Skin of body (tissue), 2 donors: ENCODE measurements around the gene ADAD2. TPM values are rescaled to one million over a fixed set of nuclear protein-coding genes. Genes with fewer than 3 reads are reported as not detected.

Experiments
- DNase-seq: peaks from one replicate; lab custom pipeline; 2025; lab: John Stamatoyannopoulos, UW
- total RNA-seq: library from RNA; depleted of rRNA; stranded (reverse); fragments of >200 nt; gene quantifications from one replicate; pipeline ENCODE4 v1.2.3, GENCODE V29; 2014

Gene ADAD2
- total RNA-seq, 1 donor from 2014 or later: 0.39 TPM

DNA sequence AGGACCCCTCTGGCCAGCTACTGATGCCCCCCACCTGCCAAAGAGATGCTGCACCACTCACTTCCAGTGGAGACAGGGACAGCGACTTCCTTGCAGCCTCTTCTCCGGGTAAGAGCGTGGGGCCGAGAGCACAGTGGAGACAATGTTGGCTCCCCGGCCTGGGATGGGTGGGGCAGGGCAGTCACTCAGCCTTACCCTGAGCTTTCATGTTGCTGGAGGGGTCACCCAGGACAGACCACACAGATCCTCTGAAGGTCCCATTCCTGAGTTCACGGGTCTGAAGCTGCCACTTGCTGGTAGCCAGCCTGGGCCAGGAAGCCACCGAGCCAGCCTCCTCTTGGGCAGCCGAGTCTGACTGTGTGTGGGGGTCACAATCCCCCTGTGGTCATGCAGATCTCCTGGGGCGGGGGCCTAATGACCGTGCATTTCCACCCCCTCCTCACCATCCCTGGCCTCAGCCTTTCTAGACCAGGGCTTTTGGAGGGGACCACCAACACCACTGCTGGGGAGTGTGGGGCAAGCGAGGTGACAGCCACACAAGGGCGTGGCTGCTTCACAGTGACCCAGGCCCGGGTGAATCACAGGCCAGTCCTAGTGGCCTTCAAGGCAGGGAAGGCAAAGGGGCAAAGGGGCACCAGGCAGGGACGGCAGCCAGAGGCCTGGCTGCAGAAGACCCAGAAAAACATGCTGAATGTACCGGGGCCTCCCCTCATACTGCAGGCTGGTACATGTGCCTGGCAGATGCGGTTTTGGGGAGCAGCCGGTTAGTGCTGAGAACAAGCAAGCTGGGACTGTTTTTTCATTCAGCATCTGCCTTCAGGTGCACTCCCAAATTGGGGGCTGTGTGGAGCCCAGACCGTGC is 14.5 kb upstream of the ADAD2 start:
- DNase-seq: no peak

DNA sequence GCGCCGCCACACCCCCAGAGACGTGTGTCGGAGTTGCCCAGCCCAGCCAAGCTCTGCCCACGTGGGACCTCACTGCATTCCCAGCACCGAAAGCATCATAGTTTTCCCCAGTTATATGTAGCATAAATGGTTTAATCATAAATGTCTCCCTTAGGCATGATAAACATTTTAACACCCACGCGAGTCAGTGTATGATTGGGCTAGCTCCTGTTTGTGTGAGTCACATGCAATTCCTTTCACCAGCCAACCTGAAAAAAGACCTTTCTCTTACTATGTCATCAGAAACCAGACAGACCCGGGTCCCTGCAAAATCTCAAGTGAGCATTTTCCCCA is 13.2 kb upstream of the ADAD2 start:
- no peak for DNase-seq

DNA sequence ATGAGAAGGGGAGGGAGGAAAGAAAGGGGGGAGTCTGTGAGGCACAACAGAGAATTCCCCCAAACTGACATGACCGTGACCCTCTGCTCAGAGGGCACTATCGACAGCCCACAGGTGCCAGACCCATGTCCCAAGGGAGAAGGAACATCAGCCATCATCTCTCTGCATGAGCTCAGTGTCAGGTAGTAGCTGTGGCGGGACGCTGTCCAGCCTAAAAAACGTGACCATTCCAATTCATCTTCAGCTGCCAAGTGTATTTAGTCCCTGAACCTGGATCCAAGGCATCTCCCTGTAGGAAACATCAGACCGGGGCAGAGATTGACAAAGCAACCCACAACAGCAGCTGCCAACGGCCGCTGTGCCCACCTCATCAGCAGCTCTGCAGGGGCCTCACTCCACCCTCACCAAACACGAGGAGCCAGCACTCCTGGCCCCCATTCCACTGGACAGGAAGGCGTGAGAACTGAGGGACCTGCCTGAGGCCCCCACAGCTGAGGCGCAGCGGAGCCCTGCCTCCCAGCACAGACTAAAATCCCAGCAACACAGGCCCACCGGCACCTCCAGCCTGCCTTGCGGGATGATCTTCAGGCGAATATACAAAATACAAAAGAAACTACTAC is 12.7 kb upstream of the ADAD2 start:
- no peak for DNase-seq

DNA sequence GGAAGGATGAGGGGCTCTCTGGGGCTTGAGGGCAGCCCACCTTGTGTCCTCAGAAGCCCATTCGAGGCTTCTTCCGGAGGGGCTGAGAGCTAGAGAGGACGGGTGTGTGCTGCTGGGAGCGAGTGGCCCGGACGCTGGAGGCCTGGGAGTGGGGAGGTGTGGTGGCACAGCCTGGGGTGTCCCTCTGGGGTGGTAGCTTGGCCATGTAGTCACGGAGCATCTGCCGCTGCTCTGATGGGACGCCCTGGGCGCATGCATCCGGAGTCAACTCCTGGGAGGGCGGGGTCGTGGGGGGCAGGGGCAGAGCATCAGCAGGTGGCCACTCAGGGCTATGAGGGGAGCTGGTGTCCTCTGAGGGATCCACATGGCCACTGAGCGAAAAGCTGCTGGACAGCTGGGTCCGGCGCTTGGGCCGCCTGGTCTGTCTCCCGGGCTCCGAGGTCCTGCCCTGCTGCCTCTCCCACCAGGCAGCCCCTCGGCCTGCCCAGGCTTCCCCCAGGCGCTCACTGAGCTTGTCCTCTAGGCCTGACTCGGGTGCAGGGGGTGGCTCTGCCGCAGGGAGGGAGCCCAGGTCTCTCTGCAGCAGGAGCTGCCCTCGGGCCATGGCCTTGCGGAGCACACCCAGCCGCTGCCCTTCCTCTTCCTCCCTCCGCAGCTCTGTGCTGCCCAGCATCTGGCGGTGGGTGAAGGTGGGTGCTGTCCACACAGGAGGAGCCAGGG is 11.9 kb upstream of the ADAD2 start:
- no peak for DNase-seq

DNA sequence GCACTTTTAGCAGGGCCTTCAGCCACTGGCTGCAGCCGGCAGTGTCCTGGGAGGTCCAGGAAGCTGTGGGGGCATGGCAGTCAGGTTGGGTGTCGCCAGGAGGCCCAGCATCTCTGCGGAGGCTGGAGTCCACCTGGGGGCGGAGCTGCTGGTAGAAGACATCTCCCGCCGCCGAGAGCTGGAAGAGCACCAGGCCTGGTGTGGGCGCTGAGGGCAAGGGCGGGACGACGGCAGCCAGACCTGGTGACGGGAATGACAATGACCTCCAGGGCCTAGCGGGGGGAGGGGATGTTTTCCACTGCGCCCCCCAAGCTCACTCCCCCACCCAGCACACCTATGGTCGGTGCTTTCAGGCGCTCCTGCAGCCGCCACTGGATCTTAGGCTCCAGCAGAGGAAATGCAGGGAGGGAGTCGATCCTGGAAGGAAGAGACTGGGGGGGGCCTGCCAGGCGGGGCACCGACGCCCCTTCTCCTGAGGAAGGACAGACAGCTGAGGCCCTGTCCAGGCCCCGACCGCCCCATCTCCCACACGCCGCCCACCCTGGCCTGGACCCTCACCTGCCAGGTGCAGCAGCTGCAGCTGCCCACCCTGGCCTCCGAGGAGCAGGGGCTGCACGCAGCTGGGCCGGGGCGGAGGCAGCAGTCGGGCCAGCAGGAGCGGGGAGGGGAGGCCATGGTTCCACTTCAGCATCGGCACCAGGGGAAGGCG is 11.2 kb upstream of the ADAD2 start:
- DNase-seq: no peak

DNA sequence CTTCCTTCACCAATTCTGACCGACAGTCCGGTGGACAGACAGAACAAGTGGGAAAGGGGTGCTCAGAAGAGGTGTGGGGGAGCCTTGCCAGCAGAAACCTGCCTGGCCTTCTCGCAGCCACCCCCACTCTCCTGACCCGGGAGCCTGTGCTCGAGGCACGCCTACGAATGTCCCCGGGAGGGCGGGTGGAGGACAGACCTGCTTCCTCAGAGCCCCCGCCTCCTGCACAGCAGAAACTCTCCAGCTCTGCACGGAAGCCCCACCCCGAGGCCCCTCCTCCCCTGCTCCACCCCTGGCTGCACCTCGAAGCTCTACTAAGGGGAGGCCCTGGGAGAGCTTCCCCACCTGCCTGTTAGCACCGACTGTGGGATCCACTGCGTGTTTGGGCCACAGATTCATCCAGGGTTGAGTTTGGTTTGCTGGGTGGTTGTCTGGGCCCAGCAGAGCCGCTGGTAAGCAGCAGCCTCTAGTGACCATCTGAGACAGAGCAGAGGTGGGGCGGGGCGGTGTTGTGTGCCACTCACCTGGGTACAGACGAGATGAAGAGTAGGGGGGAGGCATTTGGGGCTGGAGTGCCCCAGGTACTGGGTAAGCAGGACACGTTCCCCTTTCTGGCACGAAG is 10.3 kb upstream of the ADAD2 start:
- no peak for DNase-seq

DNA sequence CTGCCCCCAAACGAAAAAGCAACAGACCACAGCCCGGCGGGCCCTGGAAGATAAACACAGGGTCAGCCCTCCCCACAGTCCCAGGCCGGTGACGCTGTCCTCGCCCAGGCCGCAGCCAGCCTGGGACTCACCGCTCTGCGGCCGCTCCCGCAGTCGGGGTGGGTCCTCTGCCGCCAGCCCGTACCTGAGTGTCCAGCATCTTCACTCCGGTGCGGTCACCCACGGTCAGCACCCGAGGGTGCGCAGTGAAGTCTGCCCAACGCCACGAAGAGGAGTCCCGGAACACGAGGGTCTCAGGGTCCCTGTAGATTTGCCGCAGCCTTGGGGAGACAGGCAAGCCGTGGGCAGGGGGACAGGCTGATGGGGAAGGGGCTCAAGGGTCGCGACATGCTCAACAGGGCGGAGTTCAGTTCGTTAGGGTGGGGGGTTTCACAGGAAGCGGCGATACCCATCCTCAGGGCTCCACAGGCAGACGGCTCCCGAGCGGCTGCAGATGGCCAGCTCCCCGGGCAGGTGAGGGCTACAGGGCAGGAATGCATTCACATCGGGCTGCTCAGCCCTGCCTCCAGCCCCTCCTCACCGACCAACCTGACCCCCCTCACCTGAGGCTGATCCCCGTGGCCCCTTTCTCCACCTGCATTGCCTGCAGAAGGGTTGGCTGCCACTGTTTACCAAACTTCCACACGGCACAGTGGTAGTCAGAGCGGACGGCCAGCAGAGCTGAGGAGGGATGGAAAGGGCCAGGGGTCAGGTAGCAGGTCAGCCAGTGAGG is 9.6 kb upstream of the ADAD2 start:
- no peak for DNase-seq

DNA sequence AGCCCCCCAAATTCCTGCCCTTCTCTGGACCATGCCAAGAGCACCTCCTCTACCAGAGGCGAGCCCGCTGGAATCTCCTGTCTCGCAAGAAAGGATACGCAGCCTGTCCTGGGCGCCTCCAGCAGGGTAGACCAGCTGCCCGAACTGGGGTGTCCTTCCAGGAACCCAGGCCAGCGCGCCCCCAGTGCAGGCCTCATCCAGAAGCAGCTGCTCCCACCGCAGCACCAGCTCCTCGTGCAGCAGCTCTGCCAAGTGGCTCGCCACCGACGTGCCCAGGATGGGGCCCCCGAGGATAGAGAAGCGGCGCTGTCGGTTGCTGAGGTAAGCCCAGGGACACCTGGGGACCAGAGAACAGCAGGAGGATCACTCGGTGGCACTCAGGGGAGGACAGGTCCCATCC is 8.9 kb upstream of the ADAD2 start:
- no peak for DNase-seq

DNA sequence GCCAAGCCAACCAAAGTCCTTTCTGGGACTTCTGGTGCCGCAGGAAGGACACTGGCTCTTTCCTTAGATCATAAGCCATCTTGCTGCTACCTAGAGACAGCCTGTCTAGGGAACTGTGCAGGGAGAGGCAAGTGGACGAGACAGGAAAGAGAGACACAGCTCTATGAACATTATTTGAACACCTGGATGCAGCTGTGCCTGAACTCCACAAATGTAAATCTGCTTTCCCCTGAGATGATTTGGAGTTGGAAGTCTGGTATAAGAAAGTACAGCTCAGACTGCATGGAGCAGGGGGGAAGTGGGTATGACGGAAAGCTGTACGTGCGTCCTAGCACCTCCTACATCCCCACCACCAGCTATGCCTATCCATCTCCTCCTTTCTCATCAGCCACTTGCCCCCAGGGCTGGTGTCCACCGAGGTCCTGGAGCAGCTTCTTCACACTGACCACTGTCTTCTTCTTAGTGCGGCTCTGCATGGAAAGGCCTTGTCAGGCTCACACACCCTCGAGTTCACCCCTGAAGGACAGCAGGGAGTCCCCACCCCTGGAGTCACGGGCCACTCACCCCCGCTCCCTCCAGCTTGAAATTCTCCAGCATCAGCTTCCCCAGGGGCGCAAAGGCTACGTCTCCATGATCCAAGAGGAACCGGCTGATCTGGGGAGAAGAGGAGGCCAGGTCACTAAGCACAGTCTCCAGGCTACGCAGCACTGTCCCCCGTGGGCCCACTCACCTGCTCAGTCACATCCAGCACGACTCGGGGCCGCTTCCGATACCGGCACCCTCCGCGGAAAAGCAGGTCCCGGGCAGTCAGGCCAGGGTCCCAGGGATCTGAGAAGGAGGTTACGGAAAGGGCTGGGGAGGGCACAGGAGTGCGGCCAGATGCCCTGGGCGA is 8.0 kb upstream of the ADAD2 start:
- DNase-seq: no peak

DNA sequence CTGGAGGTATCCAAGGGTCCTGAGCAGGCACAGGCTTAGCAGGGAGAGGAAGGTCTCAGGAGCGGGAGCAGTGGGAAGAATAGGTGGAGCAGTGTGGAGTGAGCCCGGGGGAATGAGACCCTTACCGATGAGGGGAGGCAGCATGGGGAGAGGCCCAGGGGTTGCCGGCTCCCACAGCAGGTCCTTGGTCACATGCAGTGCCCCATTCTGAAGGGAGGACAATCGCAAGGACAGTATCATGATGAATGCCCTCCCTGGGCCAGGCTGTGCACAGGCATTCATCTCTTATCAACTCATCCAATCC is 7.4 kb upstream of the ADAD2 start:
- DNase-seq: no peak

DNA sequence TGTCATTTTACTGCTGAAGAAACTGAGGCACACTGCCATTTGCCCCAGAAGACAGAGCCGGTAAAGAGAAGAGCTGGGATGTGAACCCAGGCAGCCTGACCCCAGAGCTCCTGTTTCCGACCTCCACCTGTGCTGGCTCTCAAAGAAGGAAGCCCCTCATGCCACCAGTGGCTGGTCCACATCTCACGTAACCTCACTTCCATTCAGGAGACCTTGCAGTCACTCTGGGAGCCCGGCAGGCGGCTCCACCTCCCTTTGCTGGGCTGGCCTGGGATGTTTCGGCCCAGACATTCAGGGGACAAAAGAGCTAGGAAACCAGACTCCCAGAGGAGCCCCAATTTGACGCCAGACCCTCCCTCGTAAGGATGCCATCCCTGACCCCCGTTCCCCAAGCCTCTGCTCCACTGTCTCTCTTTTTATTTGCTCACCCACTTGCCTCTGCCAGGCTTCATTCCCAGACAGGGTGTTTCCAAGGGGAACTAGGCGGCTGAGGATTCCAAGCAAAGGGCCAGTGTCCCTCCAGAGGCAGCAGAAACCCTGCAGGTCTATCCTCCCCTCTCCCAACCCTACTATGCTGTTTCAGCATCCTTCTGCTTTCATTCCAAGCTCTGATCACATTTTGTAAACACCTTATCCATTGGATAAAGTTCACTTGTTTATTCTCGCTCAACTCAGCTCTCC is 6.9 kb upstream of the ADAD2 start:
- DNase-seq: no peak

DNA sequence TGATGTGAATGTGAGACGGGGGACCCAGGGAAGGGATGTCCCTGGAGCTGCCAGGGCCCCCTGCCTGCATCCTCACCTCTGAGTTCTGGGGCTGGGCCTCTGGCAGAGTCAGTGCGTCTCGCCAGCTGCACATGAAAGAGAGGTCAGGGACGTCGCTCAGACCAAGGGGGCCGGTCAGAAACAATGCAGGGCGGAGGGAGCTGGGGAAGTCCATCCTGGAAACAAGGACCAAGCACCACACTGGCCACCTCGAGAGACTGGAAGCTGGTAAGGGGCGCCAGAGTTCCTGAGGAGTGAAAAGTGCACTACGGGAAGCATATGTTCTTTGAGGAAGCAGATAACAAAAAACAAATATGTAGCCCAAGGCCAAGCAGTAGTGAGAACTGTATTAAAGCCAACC is 6.2 kb upstream of the ADAD2 start:
- DNase-seq: peak; percentile 14

DNA sequence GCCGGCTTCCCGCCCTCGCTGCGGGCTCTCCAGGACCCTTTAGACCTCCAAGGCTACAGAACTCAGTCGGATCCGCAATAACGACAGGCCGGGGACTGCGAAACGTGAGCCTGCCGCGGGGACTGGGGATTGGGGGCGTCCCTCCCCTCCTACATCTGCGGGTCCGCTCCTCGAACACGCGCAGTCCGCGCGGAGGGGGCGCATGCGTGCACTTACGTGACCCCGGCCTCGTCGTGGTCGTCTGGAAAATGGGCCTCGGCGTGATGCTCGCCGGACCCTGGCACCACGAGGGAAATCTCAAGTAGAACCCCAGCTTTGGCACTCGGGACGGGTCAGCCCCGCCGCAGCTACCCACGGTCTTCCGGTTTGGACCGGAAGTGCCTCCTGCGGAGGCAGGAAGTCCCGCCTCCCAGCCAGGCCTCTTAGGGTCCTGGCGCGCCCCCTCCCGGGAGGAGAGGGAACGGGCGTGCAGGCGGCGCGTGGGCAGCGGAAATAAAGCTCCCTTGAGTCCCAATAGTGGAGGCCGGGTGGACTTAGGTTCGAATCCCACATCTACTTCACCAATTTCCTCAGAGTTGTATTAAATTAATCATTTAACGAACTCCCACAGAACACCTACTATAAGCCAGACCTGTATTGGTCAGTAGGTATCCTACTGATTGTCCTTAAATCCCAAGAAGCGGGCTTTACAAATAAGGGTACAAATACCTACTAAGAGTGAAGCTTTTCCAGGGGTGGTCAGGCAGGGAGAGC is 4.1 kb upstream of the ADAD2 start, which contains the start of gene TAF1C:
Gene TAF1C (minus strand): TSS at position 373 of the 753 bp plus-strand sequence. CDS start 2,069 bp downstream, outside the sequence.
- peak; percentile 88 for DNase-seq

DNA sequence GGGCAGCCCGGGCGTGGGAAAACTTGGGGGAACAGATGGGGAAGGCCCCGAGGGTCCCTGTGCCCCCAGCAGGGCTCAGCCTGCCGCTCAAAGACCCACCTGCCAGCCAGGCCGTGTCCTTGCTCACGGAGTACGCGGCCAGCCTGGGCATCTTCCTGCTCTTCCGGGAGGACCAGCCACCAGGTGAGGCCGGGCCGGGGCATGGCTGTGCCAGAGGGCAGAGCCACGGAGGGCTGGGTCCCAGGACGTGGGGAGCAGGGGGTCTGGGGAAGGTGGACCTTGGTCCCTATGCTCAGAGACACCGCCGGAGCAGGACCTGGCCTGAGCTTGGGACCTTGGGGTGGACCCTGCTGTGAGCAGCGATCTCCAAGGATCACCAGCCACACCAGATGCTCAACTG is 509 bp downstream of the ADAD2 start:
- no peak for DNase-seq

DNA sequence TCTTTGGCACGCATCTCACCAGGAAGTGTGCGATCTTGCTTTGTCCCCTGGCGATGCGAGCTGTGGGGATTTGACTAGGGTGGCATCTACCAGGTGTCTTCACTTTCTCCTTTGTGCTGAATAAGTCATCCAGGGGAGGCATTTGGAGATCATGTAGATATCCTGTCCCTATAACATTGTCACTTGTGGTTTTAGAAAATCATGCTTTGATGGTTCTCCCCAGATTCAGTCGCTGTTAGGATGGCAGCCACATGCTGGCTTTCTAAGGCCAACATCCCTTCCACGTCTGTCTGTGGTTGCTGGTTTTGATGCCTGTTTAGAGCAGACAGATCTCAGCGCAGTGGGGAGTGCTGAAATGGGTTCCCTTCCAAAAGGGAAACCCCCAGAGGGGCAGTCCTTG is 2.5 kb downstream of the ADAD2 start:
- no peak for DNase-seq

DNA sequence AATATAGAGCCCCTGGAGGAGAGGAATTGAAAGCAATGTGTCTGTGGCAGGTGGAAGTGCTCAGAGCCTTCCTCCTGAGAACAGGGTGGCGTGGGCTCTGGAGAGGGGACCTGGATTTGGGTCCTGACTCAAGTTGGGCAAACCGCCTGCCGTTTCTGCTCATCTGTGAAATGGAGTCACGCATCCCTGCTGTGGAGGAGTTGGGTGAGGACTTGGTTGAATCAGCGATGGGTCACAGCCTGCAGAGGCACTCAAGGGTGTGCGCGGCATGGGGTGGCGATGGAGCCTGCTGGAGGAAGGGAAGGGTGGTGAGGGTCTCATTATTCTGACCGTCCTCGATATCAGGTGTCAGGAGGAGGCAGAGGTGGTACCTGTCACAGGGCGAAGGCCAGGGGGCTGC is 3.1 kb downstream of the ADAD2 start:
- DNase-seq: no peak

DNA sequence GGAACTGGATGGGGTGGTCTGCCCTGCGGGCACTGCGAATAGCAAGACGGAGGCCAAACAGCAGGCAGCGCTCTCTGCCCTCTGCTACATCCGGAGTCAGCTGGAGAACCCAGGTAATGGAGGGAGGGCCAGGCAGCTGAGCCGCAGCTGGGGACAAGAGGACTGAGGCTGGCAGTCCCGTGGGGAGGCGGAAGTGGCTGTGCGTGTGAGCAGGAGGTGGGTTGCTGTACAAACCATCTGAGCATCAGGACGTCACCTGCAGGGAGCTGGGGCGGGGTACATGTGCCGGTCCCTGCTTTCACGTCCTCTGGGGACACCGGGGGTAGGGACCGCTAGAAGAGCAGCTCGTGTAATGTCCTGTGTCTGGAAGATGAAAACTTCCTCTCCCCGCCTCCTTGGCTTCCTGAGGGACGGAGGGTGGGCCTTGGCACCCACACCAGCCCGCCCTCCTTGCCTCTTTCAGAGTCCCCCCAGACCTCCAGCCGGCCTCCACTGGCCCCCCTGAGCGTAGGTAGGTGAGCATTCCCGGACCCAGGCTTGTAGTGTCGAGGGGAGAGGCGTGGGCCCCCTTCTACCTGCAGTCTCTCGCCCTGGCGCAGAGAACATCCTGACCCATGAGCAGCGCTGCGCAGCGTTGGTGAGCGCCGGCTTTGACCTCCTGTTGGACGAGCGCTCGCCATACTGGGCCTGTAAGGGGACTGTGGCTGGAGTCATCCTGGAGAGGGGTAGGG is 3.7 kb downstream of the ADAD2 start:
- no peak for DNase-seq
